ENCODE measurements around the gene SUFU.

DNA sequence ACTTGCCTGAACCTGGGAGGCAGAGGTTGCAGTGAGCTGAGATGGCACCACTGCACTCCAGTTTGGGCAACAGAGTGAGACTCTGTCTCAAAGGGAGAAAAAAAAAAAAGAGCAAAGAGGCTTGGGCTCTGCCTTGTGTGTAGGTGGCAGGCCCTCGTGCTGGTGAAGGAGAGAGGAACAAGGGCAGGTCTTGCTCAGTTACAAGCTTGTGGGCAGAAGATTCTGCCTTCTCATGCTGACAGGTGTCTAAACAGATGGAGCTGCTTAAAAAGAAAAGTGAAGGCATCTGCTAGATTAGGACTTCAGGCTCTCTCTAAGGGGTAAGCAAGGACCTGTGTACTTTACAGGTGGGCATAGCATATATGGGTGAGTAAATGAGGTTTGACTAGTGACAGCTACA, 75.0 kb downstream of the SUFU start:
- TF ChIP-seq, protein P1, sequence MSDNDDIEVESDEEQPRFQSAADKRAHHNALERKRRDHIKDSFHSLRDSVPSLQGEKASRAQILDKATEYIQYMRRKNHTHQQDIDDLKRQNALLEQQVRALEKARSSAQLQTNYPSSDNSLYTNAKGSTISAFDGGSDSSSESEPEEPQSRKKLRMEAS (IDR thresholded peaks at IDR 0.05) = no peak
- TF ChIP-seq HNF4G (IDR thresholded peaks at IDR 0.05) (no peak), RAD21 (IDR thresholded peaks at IDR 0.05) (no peak)
- TF ChIP-seq, protein P2, sequence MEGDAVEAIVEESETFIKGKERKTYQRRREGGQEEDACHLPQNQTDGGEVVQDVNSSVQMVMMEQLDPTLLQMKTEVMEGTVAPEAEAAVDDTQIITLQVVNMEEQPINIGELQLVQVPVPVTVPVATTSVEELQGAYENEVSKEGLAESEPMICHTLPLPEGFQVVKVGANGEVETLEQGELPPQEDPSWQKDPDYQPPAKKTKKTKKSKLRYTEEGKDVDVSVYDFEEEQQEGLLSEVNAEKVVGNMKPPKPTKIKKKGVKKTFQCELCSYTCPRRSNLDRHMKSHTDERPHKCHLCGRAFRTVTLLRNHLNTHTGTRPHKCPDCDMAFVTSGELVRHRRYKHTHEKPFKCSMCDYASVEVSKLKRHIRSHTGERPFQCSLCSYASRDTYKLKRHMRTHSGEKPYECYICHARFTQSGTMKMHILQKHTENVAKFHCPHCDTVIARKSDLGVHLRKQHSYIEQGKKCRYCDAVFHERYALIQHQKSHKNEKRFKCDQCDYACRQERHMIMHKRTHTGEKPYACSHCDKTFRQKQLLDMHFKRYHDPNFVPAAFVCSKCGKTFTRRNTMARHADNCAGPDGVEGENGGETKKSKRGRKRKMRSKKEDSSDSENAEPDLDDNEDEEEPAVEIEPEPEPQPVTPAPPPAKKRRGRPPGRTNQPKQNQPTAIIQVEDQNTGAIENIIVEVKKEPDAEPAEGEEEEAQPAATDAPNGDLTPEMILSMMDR (IDR thresholded peaks at IDR 0.05; ENCODE audit: low read depth, low read length, missing input control) = no peak
